Measurements from ENCODE around the gene TTC9C.
A peak's percentile ranks its signal among the peaks of the same experiment; 100 is the strongest.
"Not testable (repeated sequence)": the region's sequence is repeated elsewhere in the genome, so short reads cannot be mapped to it uniquely, and the experiment has no call there.

The TTC9C gene

GRCh38 chr11:62737196-62737595 lies 8.9 kb downstream of the TTC9C start:
- DNase-seq (ENCODE audit: extremely low spot score, insufficient read length, low read depth) (no peak), FAIRE-seq (no peak)

GRCh38 chr11:62747475-62748160 lies 19.3 kb downstream of the TTC9C start:
- FAIRE-seq (no peak), DNase-seq (ENCODE audit: extremely low spot score, insufficient read length, low read depth) (no peak)

- not testable (repeated sequence) for FAIRE-seq
These were observed 21.6 kb downstream of the TTC9C start for GRCh38 chr11:62749931-62750330.

GRCh38 chr11:62752177-62752785 lies 24.0 kb downstream of the TTC9C start:
- no peak for DNase-seq (ENCODE audit: extremely low spot score, insufficient read length, low read depth)
- no peak for FAIRE-seq

More at GRCh38 chr11:62749931-62750330, 21.6 kb downstream of the TTC9C start:
- not testable (repeated sequence) for DNase-seq (ENCODE audit: extremely low spot score, insufficient read length, low read depth)

- DNase-seq (ENCODE audit: extremely low spot score, insufficient read length, low read depth) (no peak), FAIRE-seq (no peak)
These were observed 24.9 kb downstream of the TTC9C start for GRCh38 chr11:62752994-62753735.

GRCh38 chr11:62753736-62754603 lies 25.7 kb downstream of the TTC9C start, which contains the start of gene ZBTB3:
Gene ZBTB3 (minus strand): TSS chr11:62754160. CDS start chr11:62753664, 496 bp downstream.
- peak; percentile 91 for DNase-seq (ENCODE audit: extremely low spot score, insufficient read length, low read depth)
- FAIRE-seq, result peak; percentile 98

- FAIRE-seq (no peak), DNase-seq (ENCODE audit: extremely low spot score, insufficient read length, low read depth) (no peak)
These were observed 26.9 kb downstream of the TTC9C start for GRCh38 chr11:62755086-62755615.

- FAIRE-seq (no peak), DNase-seq (ENCODE audit: extremely low spot score, insufficient read length, low read depth) (no peak)
These were observed 29.8 kb downstream of the TTC9C start for GRCh38 chr11:62757846-62758788.

GRCh38 chr11:62760867-62761227 lies 32.6 kb downstream of the TTC9C start:
- not testable (repeated sequence) for FAIRE-seq; DNase-seq (ENCODE audit: extremely low spot score, insufficient read length, low read depth)

- DNase-seq (ENCODE audit: extremely low spot score, insufficient read length, low read depth), result no peak
- no peak for FAIRE-seq
These were observed 42.5 kb downstream of the TTC9C start for GRCh38 chr11:62770778-62771143.

- DNase-seq (ENCODE audit: extremely low spot score, insufficient read length, low read depth) (peak; percentile 77), FAIRE-seq (peak; percentile 90)
These were observed 43.1 kb downstream of the TTC9C start, which contains the start of gene TAF6L for GRCh38 chr11:62771144-62772021. Gene TAF6L (plus strand): TSS chr11:62771396. CDS start chr11:62775784, 4,388 bp downstream.

- FAIRE-seq (no peak), DNase-seq (ENCODE audit: extremely low spot score, insufficient read length, low read depth) (no peak)
These were observed 46.1 kb downstream of the TTC9C start for GRCh38 chr11:62774407-62774806.

- FAIRE-seq (no peak), DNase-seq (ENCODE audit: extremely low spot score, insufficient read length, low read depth) (no peak)
These were observed 47.4 kb downstream of the TTC9C start for GRCh38 chr11:62775646-62776045.

GRCh38 chr11:62777389-62777788 lies 49.1 kb downstream of the TTC9C start:
- DNase-seq (ENCODE audit: extremely low spot score, insufficient read length, low read depth) (no peak), FAIRE-seq (no peak)

GRCh38 chr11:62778441-62778840 lies 50.2 kb downstream of the TTC9C start:
- no peak for FAIRE-seq
- no peak for DNase-seq (ENCODE audit: extremely low spot score, insufficient read length, low read depth)

GRCh38 chr11:62782753-62783152 lies 54.5 kb downstream of the TTC9C start:
- no peak for FAIRE-seq
- no peak for DNase-seq (ENCODE audit: extremely low spot score, insufficient read length, low read depth)

- DNase-seq (ENCODE audit: extremely low spot score, insufficient read length, low read depth) (peak; percentile 78), FAIRE-seq (peak; percentile 60)
These were observed 58.2 kb downstream of the TTC9C start for GRCh38 chr11:62786318-62787004.

All from GM18507 (cell line).